Effector memory CD4-positive, alpha-beta T cell (primary cell): ENCODE measurements around the gene GYPC.

ENCODE experiments used
- DNase-seq, 3 donors: peaks; one replicate each; pipeline ENCODE4 v3.0.0-alpha.2; 2020
- H3K27ac ChIP-seq: 2 replicates; pipeline ENCODE4 v1.7.0; 2013; ENCODE audit warnings: mild to moderate bottlenecking, low read length, moderate library complexity; ENCODE audit not compliant: insufficient read depth, poor library complexity, severe bottlenecking
- H3K27me3 ChIP-seq: replicated peaks from 2 replicates; pipeline ENCODE4 v1.7.0; 2013; ENCODE audit warnings: mild to moderate bottlenecking, low read length; ENCODE audit not compliant: insufficient read depth, control insufficient read depth, poor library complexity, severe bottlenecking
- H3K36me3 ChIP-seq: 2 replicates; pipeline ENCODE4 v1.7.0; 2013; ENCODE audit warnings: mild to moderate bottlenecking, low read length, moderate library complexity; ENCODE audit not compliant: control insufficient read depth, insufficient read depth
- H3K4me1 ChIP-seq: 2 replicates; pipeline ENCODE4 v1.7.0; 2013; ENCODE audit warnings: low read length, mild to moderate bottlenecking; ENCODE audit not compliant: control insufficient read depth, insufficient read depth, poor library complexity, severe bottlenecking
- H3K4me3 ChIP-seq: 2 replicates; pipeline ENCODE4 v1.7.0; 2013; ENCODE audit warnings: low read length, low read depth, mild to moderate bottlenecking; ENCODE audit not compliant: insufficient read depth, poor library complexity, severe bottlenecking
- H3K9me3 ChIP-seq: 2 replicates; pipeline ENCODE4 v1.7.0; 2013; ENCODE audit warnings: mild to moderate bottlenecking, low read length, moderate library complexity; ENCODE audit not compliant: control insufficient read depth

The GYPC gene

DNA sequence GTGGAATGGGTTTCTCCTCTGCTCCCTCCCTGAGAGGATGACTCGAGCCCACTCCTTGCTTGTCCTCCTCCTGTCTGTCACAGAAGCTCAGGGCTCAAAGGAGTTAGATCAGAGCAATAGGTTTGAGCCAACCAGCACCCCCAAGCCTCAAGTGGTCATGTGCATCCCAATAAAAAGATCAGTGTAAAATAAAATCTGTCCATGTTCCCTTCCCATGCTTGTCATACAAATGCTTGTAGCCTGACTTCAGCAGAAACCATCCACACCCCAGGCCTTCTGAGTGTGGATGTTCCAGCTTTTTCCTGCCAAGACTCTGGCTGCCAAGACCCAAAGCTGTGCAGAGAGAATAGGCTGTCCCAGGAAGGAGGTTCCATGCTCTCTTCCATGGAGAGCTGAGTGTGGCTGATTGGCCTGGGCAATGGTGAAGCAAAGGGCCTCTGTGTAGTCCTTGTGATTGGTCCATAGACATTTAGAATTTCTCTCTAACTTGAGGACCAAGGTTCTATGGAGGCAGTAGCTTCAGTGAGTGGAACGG, 67.4 kb downstream of the GYPC start:
- no peak for DNase-seq
- Histone ChIP-seq H3K36me3 (no peaks in the 10 kb centered on the region), H3K27me3 (no peaks in the 10 kb centered on the region), H3K9me3 (peaks cover 11% of the 10 kb centered on the region), H3K27ac (no peak overlapping the region), H3K4me3 (no peak overlapping the region), H3K4me1 (no peaks in the 10 kb centered on the region)

DNA sequence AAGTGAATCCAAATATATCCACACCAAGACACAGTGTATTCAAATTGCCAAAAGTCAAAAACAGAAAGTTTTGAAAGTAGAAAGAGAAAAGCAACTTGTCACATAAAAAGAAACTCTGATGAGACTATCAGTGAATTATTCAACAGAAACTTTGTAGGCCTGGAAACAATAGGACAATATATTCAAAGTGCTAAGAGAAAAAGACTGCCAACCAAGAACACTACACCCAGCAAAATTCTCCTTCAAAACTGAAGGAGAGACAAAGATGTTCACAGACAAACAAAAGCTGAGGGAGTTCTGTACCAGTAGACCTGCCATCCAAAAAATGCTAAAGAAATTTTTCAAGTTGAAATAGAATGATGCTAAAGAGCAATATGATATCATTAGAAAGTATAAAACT, 69.6 kb downstream of the GYPC start:
- no peak overlapping the region for H3K27ac ChIP-seq
- no peak overlapping the region for H3K4me3 ChIP-seq
- H3K36me3 ChIP-seq = no peaks in the 10 kb centered on the region
- DNase-seq = no peak
- peaks cover 11% of the 10 kb centered on the region for H3K9me3 ChIP-seq
- H3K27me3 ChIP-seq = no peaks in the 10 kb centered on the region
- H3K4me1 ChIP-seq = no peaks in the 10 kb centered on the region

DNA sequence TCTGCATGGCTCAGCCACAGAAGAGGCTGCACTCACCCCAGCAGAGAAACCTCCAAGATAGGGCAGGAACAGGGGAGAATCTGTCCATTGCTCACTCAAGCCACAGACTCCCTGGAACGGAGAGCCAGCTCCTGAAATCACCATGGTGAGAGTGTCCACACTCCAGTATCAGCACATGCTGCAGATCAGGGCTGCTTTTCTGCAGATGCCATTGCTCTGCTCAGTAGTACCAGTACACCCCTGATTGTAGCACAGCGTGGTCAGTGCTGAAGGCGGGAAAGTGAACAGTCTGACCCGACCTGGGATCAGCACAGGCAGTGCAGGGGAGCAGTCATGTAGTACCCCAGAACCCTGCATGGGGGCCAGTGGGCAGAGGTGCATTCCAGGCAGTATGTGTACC, 73.9 kb downstream of the GYPC start:
- Histone ChIP-seq H3K4me3 (no peak overlapping the region), H3K9me3 (peaks cover 7% of the 10 kb centered on the region), H3K27ac (no peak overlapping the region), H3K27me3 (no peaks in the 10 kb centered on the region), H3K36me3 (no peaks in the 10 kb centered on the region), H3K4me1 (no peaks in the 10 kb centered on the region)
- no peak for DNase-seq

DNA sequence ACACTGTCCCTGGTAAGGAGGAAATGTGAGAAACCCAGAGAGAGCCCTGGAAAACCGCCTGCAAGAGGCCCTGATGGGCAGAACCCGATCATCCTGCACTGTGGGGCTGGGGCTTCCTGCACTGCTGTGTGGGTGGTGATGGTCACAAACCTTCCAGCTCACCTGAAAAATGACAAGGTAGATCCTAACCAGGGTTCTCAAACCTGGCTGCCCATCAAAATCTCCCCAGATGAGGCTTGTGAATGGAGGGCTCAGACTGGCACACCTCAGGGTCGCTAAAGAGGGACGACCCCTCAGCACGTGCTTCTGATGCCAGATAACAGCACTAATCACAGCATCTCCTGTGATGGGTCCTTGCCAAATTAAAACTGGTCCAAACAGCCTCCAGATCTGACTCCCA, 74.7 kb downstream of the GYPC start:
- no peaks in the 10 kb centered on the region for H3K36me3 ChIP-seq
- H3K4me1 ChIP-seq = no peaks in the 10 kb centered on the region
- H3K9me3 ChIP-seq = no peaks in the 10 kb centered on the region
- no peak for DNase-seq
- no peak overlapping the region for H3K27ac ChIP-seq
- H3K27me3 ChIP-seq = no peaks in the 10 kb centered on the region
- H3K4me3 ChIP-seq = no peak overlapping the region

DNA sequence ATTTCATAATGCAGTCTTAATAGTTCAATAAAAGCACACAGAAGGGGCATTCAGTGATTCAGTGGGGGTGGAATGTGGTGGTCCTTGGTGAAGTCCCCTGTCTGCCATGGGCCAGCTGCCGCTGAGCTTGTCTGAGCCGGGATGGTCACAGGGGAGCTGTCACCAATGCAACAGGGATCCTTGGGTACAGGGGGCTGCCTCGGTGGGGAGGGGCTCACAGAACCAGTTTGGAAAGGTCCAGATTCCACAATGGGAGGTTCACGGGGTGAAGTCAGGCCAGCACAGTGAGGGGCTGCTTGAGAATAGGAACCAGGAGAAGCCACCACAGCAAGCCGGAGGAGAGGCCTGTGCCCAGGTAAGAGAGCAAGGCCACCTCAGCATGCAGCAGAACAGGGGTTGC, 75.4 kb downstream of the GYPC start:
- no peak overlapping the region for H3K4me3 ChIP-seq

DNA sequence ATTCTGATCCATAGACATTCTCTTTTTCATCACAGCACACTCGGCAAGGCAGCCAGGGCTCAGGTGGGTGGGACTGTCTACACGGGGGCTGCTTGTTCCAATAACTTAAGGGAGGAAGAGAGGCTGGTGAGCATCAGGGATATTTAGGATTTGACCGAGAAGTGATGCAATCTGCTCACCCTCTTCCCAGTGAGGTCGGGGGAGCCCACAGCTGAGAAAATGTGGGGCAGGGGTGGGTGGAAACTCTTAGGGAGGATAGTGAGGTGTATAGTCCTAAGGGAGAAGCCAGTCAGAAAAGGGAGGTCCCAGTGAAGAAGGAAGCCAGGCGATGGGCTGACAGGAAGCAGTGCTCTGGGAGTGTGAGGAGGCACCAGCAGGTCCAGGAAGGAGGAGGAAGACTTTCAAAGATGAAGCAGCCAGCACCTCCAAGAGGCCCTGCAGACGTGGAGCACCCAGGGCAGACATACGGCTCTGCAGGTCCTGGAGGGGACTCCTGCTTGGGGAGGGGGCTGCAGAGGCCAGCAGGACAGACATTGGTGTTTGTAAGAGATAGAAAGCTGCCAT, 76.8 kb downstream of the GYPC start:
- no peak for DNase-seq
- Histone ChIP-seq H3K4me3 (no peak overlapping the region), H3K4me1 (no peaks in the 10 kb centered on the region), H3K9me3 (no peaks in the 10 kb centered on the region), H3K27me3 (no peaks in the 10 kb centered on the region), H3K27ac (no peak overlapping the region), H3K36me3 (no peaks in the 10 kb centered on the region)

More for the DNA sequence above, 75.4 kb downstream of the GYPC start:
- Histone ChIP-seq H3K27me3 (no peaks in the 10 kb centered on the region), H3K36me3 (no peaks in the 10 kb centered on the region), H3K9me3 (no peaks in the 10 kb centered on the region), H3K4me1 (no peaks in the 10 kb centered on the region), H3K27ac (no peak overlapping the region)
- DNase-seq = no peak

DNA sequence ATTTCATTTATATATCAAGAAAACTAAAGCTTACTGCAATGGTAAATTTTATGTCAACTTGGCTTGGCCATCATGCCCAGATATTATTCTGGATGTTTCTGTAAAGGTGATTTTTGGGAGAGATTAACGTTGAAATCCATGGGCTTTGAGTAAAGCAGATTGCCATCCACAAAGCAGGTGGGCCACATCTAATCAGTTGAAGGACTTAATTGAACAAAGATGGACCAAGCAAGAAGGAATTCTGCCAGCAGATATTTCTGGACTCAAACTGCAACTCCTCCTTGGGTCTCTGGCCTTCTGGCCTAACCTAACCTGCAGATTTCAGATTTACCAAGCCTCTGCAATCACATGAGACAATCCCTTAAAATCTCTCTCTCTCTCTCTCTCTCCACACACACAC, 77.8 kb downstream of the GYPC start:
- no peak for DNase-seq
- no peaks in the 10 kb centered on the region for H3K27me3 ChIP-seq
- no peaks in the 10 kb centered on the region for H3K36me3 ChIP-seq
- H3K4me1 ChIP-seq = no peaks in the 10 kb centered on the region
- no peak overlapping the region for H3K4me3 ChIP-seq
- no peaks in the 10 kb centered on the region for H3K9me3 ChIP-seq
- no peak overlapping the region for H3K27ac ChIP-seq

DNA sequence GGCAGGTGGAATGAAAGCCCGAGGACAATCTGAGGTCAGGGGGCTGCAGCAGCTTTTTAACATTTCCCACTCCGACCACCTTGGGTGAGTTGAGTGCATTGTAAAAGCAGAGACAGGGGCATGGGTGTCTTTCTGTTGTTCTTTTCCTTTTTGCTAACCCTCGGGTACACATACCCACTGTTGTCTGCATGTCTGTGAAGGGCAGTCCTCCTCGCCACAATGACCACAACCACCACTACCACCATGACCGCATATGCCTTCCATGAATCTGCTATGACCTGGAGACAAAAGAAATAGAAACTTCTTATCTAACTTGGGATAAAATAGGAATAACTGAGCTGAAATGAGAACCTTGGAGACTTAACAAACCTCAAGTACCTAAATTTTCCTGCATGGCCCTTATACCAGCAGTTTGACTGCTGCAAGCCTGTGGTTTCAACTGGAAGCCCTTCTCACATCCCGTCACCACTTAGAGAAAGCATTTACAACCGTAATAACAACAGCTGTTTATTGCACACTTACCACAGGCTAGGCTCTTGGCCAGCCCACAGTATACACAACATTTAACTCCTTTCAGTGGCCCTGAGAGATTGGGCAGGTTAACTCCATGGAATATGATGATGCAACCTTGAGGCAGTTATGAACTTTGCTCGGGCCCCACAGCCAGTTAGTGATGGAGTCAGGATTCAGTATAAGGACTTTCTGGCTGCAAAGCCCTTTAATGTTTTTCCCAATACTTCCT, 80.3 kb downstream of the GYPC start:
- H3K27ac ChIP-seq = no peak overlapping the region

DNA sequence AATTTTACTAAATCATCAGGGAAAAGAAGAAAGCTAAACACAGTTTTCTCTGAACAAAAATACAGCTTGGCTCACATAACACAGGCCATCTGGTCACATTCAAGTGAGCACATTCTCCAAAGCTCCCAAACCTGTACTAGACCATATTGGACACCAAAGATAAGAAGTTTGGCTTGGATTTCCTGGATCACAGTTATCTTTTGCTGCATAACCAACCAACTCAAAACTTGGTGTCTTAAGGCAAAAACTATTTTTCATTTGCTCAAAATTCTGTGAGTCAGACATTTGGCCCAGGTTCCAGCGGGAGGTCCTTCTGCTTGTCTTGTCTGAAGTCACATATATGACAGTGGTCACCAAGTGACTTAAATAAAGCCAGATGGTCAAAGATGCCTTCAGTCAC, 83.2 kb downstream of the GYPC start:
- no peak overlapping the region for H3K4me3 ChIP-seq
- H3K9me3 ChIP-seq = no peaks in the 10 kb centered on the region
- no peaks in the 10 kb centered on the region for H3K4me1 ChIP-seq
- no peaks in the 10 kb centered on the region for H3K36me3 ChIP-seq
- no peak for DNase-seq
- H3K27ac ChIP-seq = no peak overlapping the region
- H3K27me3 ChIP-seq = no peaks in the 10 kb centered on the region

More for the DNA sequence above, 80.3 kb downstream of the GYPC start:
- Histone ChIP-seq H3K4me3 (no peak overlapping the region), H3K4me1 (no peaks in the 10 kb centered on the region), H3K9me3 (no peaks in the 10 kb centered on the region), H3K27me3 (no peaks in the 10 kb centered on the region), H3K36me3 (no peaks in the 10 kb centered on the region)
- no peak for DNase-seq

DNA sequence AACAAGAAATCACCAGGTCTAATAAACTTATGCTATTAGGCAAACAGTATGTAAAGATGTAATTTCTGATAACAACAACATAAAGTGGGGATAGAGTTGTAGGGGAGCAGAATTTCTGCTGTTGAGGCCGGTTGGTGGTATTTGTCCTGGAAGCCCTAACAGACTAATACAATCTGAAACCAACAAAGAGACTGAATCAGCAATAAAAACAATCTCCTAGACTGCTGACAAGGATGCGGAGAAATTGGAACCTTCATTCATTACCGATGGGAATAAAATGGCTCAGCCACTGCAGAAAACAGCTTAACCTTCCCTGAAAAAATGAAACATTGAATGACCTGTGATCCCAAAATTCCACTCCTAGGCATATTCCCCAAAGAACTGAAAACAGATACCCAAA, 88.7 kb downstream of the GYPC start:
- no peak overlapping the region for H3K4me3 ChIP-seq
- no peak overlapping the region for H3K27ac ChIP-seq
- H3K36me3 ChIP-seq = no peaks in the 10 kb centered on the region
- no peaks in the 10 kb centered on the region for H3K27me3 ChIP-seq
- H3K4me1 ChIP-seq = no peaks in the 10 kb centered on the region
- no peaks in the 10 kb centered on the region for H3K9me3 ChIP-seq
- no peak for DNase-seq
